Kidney epithelial cell (primary cell): ENCODE data around the gene SLC29A3. TPM values are rescaled to one million over a fixed set of nuclear protein-coding genes. Genes with fewer than 3 reads are reported as not detected.

Source experiments
- DNase-seq: peaks from one replicate; pipeline ENCODE4 v3.0.0-alpha.2; 2010; ENCODE audit warnings: low read depth
- H3K27me3 ChIP-seq: 2 replicates; pipeline ENCODE4 v1.6.0; 2011; ENCODE audit warnings: low read length; ENCODE audit not compliant: control insufficient read depth, insufficient read depth
- H3K36me3 ChIP-seq: 2 replicates; pipeline ENCODE4 v1.5.1; 2011; ENCODE audit warnings: low read length; ENCODE audit not compliant: control insufficient read depth, insufficient read depth
- H3K4me3 ChIP-seq: 2 replicates; pipeline ENCODE4 v1.5.1; 2011; ENCODE audit warnings: low read depth, mild to moderate bottlenecking, control low read depth, low read length
- CTCF ChIP-seq: IDR thresholded peaks from 2 replicates; pipeline ENCODE4 v1.5.1; 2011; ENCODE audit warnings: mild to moderate bottlenecking, moderate library complexity, low read length, control low read depth, inconsistent platforms; ENCODE audit not compliant: insufficient read depth, poor library complexity, severe bottlenecking
- total RNA-seq: library from RNA; depleted of rRNA; stranded (reverse); fragments of >200 nt; gene quantifications from 2 replicates; pipeline ENCODE4 v1.2.3, GENCODE V29; 2015

The SLC29A3 gene
- total RNA-seq, 1 donor from 2014 or later = 3.6 TPM

GRCh38 chr10:71389768-71390460, 70.9 kb downstream of the SLC29A3 start:
- TF ChIP-seq CTCF = no peak
- Histone ChIP-seq H3K36me3 (no peaks in the 10 kb centered on the region), H3K27me3 (peaks cover 39% of the 10 kb centered on the region), H3K4me3 (no peak overlapping the region)
- no peak for DNase-seq

DNA sequence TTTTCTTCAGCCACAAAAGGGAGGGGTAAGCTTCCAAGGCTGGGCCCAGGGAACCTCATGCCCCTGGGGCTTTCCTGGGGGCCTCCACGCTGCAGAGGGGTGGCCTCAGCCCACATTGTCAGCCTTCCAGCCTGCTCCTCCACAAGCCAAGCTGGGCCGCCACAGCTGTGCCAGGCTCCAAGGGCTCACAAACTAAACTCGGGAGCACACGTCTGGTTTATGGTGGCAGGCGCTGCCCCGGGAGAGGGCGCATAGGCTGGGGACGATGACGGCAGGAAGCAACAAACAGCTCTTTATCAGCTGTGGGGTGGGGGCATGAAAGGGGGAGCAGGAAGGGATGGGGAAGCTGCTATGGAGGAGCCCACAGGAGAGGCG, 71.4 kb downstream of the SLC29A3 start:
- Histone ChIP-seq H3K27me3 (peaks cover 44% of the 10 kb centered on the region), H3K4me3 (no peak overlapping the region), H3K36me3 (no peaks in the 10 kb centered on the region)
- no peak for DNase-seq
- TF ChIP-seq CTCF = no peak

- DNase-seq = no peak
- H3K4me3 ChIP-seq = no peak overlapping the region
- peaks cover 51% of the 10 kb centered on the region for H3K27me3 ChIP-seq
- no peaks in the 10 kb centered on the region for H3K36me3 ChIP-seq
- TF ChIP-seq CTCF = no peak
Measured at GRCh38 chr10:71390921-71391690, 72.0 kb downstream of the SLC29A3 start.

GRCh38 chr10:71391701-71392100, 72.6 kb downstream of the SLC29A3 start:
- Histone ChIP-seq H3K27me3 (peaks cover 55% of the 10 kb centered on the region), H3K36me3 (no peaks in the 10 kb centered on the region), H3K4me3 (no peak overlapping the region)
- no peak for DNase-seq
- TF ChIP-seq CTCF = no peak

DNA sequence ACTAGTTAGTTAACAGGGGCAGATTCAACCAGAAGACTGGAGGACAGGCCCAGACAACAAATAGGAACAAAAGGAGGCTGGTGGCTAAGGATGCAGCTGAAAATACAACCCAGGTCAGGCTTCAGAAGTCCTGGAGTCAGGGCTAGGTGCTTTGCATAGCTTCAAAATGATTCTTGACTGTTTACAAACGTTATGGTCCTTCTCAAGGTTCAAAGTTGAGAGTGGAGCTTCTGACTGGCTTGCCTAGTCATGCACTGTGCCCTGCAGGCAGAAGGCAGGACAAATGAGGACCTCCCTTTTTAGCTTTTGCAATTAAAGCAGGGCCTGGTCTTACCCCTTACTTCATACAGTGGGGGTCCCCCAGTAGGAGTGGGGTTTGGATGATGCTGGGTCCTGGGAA, 73.2 kb downstream of the SLC29A3 start:
- no peaks in the 10 kb centered on the region for H3K36me3 ChIP-seq
- peaks cover 60% of the 10 kb centered on the region for H3K27me3 ChIP-seq
- DNase-seq = no peak
- TF ChIP-seq CTCF = no peak
- H3K4me3 ChIP-seq = no peak overlapping the region
